T follicular helper cell (primary cell): ENCODE data around the gene TOX2.
A peak's percentile ranks its signal among the peaks of the same experiment; 100 is the strongest.

ENCODE experiments used
- DNase-seq: peaks from one replicate; pipeline ENCODE4 v3.0.0-alpha.2; 2020; ENCODE audit warnings: low read depth

TOX2 gene

GRCh38 chr20:43940518-43941225, 26.0 kb downstream of the TOX2 start:
- no peak for DNase-seq

- DNase-seq = no peak
Measured at GRCh38 chr20:43941476-43942200, 27.0 kb downstream of the TOX2 start.

- DNase-seq = no peak
Measured at GRCh38 chr20:43942201-43942590, 27.5 kb downstream of the TOX2 start.

- DNase-seq = no peak
Measured at GRCh38 chr20:43942667-43943285, 28.1 kb downstream of the TOX2 start.

GRCh38 chr20:43943725-43944124, 29.1 kb downstream of the TOX2 start:
- DNase-seq = no peak

- DNase-seq = no peak
Measured at GRCh38 chr20:43944653-43945235, 30.1 kb downstream of the TOX2 start.

- DNase-seq = no peak
Measured at GRCh38 chr20:43945391-43946205, 30.9 kb downstream of the TOX2 start.

- no peak for DNase-seq
Measured at GRCh38 chr20:43946206-43946491, 31.5 kb downstream of the TOX2 start.

- no peak for DNase-seq
Measured at GRCh38 chr20:43946659-43947315, 32.1 kb downstream of the TOX2 start.

- no peak for DNase-seq
Measured at GRCh38 chr20:43947316-43947710, 32.7 kb downstream of the TOX2 start.

- no peak for DNase-seq
Measured at GRCh38 chr20:43948455-43948854, 33.8 kb downstream of the TOX2 start.

- DNase-seq = no peak
Measured at GRCh38 chr20:43949248-43949647, 34.6 kb downstream of the TOX2 start.

- peak; percentile 51 for DNase-seq
Measured at GRCh38 chr20:43949741-43950618, 35.3 kb downstream of the TOX2 start.

GRCh38 chr20:43953919-43954592, 39.4 kb downstream of the TOX2 start:
- no peak for DNase-seq

GRCh38 chr20:43954704-43955061, 40.0 kb downstream of the TOX2 start:
- DNase-seq = no peak

GRCh38 chr20:43955062-43955749, 40.6 kb downstream of the TOX2 start:
- DNase-seq = peak; percentile 33

- no peak for DNase-seq
Measured at GRCh38 chr20:43955750-43956191, 41.1 kb downstream of the TOX2 start.

- no peak for DNase-seq
Measured at GRCh38 chr20:43957392-43957791, 42.7 kb downstream of the TOX2 start.

GRCh38 chr20:43958626-43959025, 44.0 kb downstream of the TOX2 start:
- no peak for DNase-seq
